HTERT RPE-1 (cell line): Measurements from ENCODE around the gene SMARCD3.

Experiments
- in situ Hi-C: fragments of 300-500 bp; cut with MboI; formaldehyde crosslinking; loops from 4 replicates; pipeline ENCODE4 v1.14.3; 2020; ENCODE audit warnings: low sequenced_read_pairs

The SMARCD3 gene

GRCh38 chr7:151211155-151211772 lies 37.2 kb downstream of the SMARCD3 start:
- in situ Hi-C loops, result no loop called here

GRCh38 chr7:151210087-151210854 lies 38.2 kb downstream of the SMARCD3 start, which contains the start of gene H2BK1:
Gene H2BK1 (minus strand): TSS chr7:151210488. CDS start chr7:151210318, 170 bp downstream.
- in situ Hi-C loops, result no loop called here

GRCh38 chr7:151209588-151209987 lies 38.9 kb downstream of the SMARCD3 start:
- in situ Hi-C loops, result no loop called here

GRCh38 chr7:151208253-151208862 lies 40.1 kb downstream of the SMARCD3 start:
- in situ Hi-C loops, result no loop called here

GRCh38 chr7:151207804-151208203 lies 40.7 kb downstream of the SMARCD3 start:
- in situ Hi-C loops, result no loop called here

GRCh38 chr7:151207315-151207714 lies 41.2 kb downstream of the SMARCD3 start:
- in situ Hi-C loops, result no loop called here

- in situ Hi-C loops, result no loop called here
Observed at GRCh38 chr7:151206914-151207313, 41.6 kb downstream of the SMARCD3 start.

- in situ Hi-C loops, result no loop called here
Observed at GRCh38 chr7:151205730-151206129, 42.8 kb downstream of the SMARCD3 start.

GRCh38 chr7:151204383-151205032 lies 44.0 kb downstream of the SMARCD3 start:
- in situ Hi-C loops, result no loop called here

GRCh38 chr7:151202836-151203235 lies 45.7 kb downstream of the SMARCD3 start:
- in situ Hi-C loops, result no loop called here

GRCh38 chr7:151201751-151202150 lies 46.7 kb downstream of the SMARCD3 start:
- in situ Hi-C loops, result no loop called here

- in situ Hi-C loops, result no loop called here
Observed at GRCh38 chr7:151201344-151201743, 47.1 kb downstream of the SMARCD3 start.

GRCh38 chr7:151198945-151199848 lies 49.3 kb downstream of the SMARCD3 start:
- in situ Hi-C loops, result no loop called here

GRCh38 chr7:151197932-151198331 lies 50.6 kb downstream of the SMARCD3 start:
- in situ Hi-C loops, result no loop called here

- in situ Hi-C loops, result no loop called here
Observed at GRCh38 chr7:151195616-151196450, 52.7 kb downstream of the SMARCD3 start.

GRCh38 chr7:151194188-151194587 lies 54.3 kb downstream of the SMARCD3 start:
- in situ Hi-C loops, result no loop called here

GRCh38 chr7:151193203-151193978 lies 55.1 kb downstream of the SMARCD3 start:
- in situ Hi-C loops, result no loop called here

- in situ Hi-C loops, result no loop called here
Observed at GRCh38 chr7:151192002-151192539, 56.4 kb downstream of the SMARCD3 start.
